GM12874 (cell line): ENCODE data around the gene SORCS2.

Experiments
- CTCF ChIP-seq: IDR thresholded peaks from 2 replicates; pipeline ENCODE4 v1.5.1; 2011; ENCODE audit warnings: low read depth, mild to moderate bottlenecking, control low read depth, low read length, moderate library complexity; ENCODE audit not compliant: insufficient read depth

SORCS2 gene

GRCh38 chr4:7312691-7313090 lies 120.4 kb downstream of the SORCS2 start:
- TF ChIP-seq CTCF = no peak

- TF ChIP-seq CTCF = no peak
These were observed 121.0 kb downstream of the SORCS2 start for GRCh38 chr4:7313347-7313811.

GRCh38 chr4:7313991-7314390 lies 121.7 kb downstream of the SORCS2 start:
- no peak for TF ChIP-seq CTCF

- TF ChIP-seq CTCF = no peak
These were observed 122.9 kb downstream of the SORCS2 start for GRCh38 chr4:7315286-7315685.

GRCh38 chr4:7315935-7316334 lies 123.6 kb downstream of the SORCS2 start:
- TF ChIP-seq CTCF = no peak

- no peak for TF ChIP-seq CTCF
These were observed 126.7 kb downstream of the SORCS2 start for GRCh38 chr4:7319024-7319423.

GRCh38 chr4:7320206-7320797 lies 128.0 kb downstream of the SORCS2 start:
- TF ChIP-seq CTCF = no peak
